ENCODE data around the gene GABRD. TPM values are rescaled to one million over a fixed set of nuclear protein-coding genes. Genes with fewer than 3 reads are reported as not detected.
"Not testable (repeated sequence)": the region's sequence is repeated elsewhere in the genome, so short reads cannot be mapped to it uniquely, and the experiment has no call there.

Gene GABRD
- total RNA-seq, 2 donors from 2014 or later: not detected

DNA sequence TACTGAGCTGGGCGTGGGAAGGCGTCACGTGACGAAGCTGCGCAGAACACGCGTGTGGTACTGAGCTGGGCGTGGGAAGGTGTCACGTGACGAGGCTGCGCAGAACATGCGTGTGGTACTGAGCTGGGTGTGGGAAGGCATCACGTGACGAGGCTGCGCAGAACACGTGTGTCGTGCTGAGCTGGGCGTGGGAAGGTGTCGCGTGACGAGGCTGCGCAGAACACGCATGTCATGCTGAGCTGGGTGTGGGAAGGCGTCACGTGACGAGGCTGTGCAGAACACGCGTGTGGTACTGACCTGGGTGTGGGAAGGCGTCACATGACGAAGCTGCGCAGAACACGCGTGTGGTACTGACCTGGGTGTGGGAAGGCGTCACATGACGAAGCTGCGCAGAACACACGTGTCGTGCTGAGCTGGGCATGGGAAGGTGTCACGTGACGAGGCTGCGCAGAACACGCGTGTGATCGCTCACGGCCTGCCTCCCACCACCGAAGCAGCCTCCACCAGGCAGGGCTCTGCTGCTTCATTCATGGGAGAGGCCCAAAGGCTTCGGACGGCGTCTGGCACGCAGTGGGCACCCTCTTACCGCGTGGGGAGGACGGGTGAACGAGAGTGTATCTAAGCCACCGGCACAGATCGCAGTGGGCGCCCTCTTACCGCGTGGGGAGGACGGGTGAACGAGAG is 39.5 kb upstream of the GABRD start:
- ATAC-seq (no peak), DNase-seq (ENCODE audit: low spot score) (no peak)
- no peaks in the 10 kb centered on the region for H3K27me3 Mint-ChIP-seq
- no peaks in the 10 kb centered on the region for H3K36me3 Mint-ChIP-seq
- H3K4me3 Mint-ChIP-seq: no peak overlapping the region
- H3K9me3 Mint-ChIP-seq: no peaks in the 10 kb centered on the region
- no peak overlapping the region for H3K27ac Mint-ChIP-seq
- H3K4me1 Mint-ChIP-seq (ENCODE audit: low read depth in 2 of 2): no peaks in the 10 kb centered on the region

DNA sequence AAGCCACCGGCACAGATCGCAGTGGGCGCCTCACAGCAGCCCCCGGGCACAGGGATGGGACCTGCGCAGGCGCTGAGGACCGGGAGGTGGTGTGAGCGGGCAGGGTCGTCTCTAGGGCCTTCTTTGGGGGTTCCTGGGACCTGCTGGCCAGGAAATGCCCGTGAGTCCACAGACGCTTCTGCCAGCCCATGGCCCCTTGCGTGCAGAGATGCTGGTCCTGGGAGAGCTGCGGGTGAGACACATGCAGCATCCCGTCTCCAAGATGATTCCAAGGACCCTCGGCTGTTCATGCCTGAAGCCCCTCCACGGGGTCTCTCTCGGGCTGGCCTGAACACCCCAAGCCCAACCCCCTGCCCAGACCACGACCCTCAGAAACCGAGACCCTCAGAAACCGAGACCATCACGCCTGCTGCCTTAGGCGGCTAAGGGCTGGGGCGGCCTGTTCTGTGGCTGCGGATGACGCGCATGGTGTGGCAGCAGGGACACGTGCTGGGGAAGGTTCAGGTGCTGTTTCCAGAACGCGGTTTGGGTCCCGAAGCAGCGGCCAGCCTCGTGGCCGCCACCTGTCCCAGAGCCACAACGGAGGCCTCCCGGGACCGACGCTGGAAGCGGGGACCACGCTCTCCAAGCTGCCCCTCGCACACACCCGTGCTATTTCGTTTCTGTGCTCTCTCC is 38.5 kb upstream of the GABRD start:
- Mint-ChIP-seq H3K27ac (no peak overlapping the region), H3K36me3 (no peaks in the 10 kb centered on the region), H3K4me3 (no peak overlapping the region), H3K4me1 (ENCODE audit: low read depth in 2 of 2) (no peaks in the 10 kb centered on the region), H3K27me3 (no peaks in the 10 kb centered on the region), H3K9me3 (no peaks in the 10 kb centered on the region)
- no peak for DNase-seq (ENCODE audit: low spot score)
- ATAC-seq: no peak

DNA sequence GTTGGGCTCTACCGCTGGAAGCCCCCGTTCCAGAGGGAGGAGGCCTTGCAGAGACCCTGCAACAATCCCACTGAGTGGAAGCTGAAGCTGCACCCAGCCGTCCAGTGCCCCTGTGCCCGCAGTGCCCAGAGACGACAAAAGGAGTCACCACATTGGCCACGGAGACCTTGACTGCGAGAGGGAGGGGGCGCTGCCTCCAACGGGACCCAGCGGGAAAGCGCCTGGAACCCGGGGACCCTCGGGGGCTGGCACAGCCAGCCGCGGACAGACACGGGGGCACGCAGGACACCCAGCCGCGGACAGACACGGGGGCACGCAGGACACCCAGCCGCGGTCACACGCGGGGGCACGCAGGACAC is 38.0 kb upstream of the GABRD start:
- H3K9me3 Mint-ChIP-seq: no peaks in the 10 kb centered on the region
- no peaks in the 10 kb centered on the region for H3K4me1 Mint-ChIP-seq (ENCODE audit: low read depth in 2 of 2)
- H3K27ac Mint-ChIP-seq: no peak overlapping the region
- ATAC-seq (no peak), DNase-seq (ENCODE audit: low spot score) (no peak)
- H3K36me3 Mint-ChIP-seq: no peaks in the 10 kb centered on the region
- no peak overlapping the region for H3K4me3 Mint-ChIP-seq
- no peaks in the 10 kb centered on the region for H3K27me3 Mint-ChIP-seq

DNA sequence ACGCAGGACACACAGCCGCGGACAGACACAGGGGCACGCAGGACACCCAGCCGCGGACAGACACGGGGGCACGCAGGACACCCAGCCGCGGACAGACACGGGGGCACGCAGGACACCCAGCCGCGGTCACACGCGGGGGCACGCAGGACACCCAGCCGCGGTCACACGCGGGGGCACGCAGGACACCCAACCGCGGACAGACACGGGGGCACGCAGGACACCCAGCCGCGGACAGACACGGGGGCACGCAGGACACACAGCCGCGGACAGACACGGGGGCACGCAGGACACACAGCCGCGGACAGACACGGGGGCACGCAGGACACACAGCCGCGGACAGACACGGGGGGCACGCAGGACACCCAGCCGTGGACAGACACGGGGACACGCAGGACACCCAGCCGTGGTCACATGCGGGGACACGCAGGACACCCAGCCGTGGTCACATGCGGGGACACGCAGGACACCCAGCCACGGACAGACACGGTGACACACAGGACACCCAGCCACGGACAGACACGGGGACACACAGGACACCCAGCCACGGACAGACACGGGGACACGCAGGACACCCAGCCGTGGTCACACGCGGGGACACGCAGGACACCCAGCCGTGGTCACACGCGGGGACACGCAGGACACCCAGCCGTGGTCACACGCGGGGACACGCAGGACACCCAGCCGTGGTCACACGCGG is 37.4 kb upstream of the GABRD start:
- not testable (repeated sequence) for DNase-seq (ENCODE audit: low spot score); H3K4me1 Mint-ChIP-seq (ENCODE audit: low read depth in 2 of 2); H3K27ac Mint-ChIP-seq; H3K9me3 Mint-ChIP-seq; H3K36me3 Mint-ChIP-seq; H3K27me3 Mint-ChIP-seq; H3K4me3 Mint-ChIP-seq; ATAC-seq

DNA sequence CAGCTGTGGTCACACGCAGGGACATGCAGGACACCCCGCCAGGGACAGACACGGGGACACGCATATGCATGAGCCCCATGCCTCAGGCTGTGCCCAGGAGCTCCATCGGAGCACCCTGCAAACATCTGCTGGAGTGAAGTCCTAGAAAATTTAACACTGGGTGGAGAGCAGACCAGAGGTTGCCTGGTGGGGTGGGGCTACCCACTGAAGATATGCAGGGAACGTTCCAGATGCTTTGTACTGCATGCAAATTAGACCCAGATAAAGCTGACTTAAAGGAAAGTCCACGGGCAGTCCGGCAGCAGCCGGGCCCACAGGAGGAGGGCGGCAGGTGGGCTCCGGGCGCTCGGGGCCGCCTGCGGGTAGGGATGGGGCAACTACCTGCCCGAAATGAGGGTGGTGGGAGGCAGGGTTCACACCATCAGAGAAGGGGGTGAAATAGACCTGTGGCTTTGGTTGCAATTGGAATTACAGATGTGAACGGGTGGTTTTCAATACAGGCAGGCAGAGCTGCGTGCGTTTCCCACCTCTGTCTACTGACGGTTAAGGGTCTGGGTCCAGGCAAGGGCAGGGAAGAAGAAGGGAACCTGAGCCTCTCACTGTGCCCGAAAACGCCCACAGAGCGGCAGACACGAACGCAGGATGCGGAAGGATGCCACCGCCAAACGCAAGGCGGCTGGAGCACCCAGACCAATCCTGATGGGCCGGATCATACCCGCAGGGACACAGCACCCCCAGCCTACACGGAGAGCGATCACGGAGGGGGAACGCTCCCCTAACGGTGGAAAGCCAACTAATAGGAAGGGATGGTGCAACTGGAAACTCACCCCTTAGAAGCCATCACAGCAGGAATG is 36.5 kb upstream of the GABRD start:
- Mint-ChIP-seq H3K27me3 (no peaks in the 10 kb centered on the region), H3K9me3 (no peaks in the 10 kb centered on the region), H3K4me3 (no peak overlapping the region), H3K4me1 (ENCODE audit: low read depth in 2 of 2) (no peaks in the 10 kb centered on the region), H3K27ac (no peak overlapping the region), H3K36me3 (no peaks in the 10 kb centered on the region)
- ATAC-seq (no peak), DNase-seq (ENCODE audit: low spot score) (no peak)

DNA sequence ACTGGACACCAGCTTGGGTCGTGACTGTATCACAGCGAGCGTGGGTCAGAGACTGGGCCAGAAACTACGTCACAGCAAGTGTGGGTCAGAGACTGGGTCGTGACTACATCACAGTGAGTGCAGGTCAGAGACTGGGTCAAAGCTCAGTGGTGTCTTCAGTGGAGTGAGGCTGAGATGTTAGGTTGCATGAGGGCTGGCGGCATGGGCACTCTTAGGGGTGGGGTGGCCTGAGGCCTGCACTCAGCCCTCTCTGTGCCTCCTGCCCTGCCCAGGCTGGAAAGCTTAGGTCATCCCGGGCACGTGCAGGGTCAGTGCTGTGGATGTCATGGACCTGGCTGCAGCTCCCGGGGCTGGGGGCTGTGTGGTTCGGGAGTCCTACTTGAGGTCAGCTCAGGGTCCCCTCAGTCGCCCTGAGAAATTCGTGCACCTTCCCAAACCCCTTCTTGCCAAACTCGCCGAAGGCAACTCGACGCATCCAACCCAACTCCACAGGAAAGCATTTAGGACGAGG is 34.5 kb upstream of the GABRD start:
- Mint-ChIP-seq H3K4me1 (ENCODE audit: low read depth in 2 of 2) (no peaks in the 10 kb centered on the region), H3K27ac (no peak overlapping the region), H3K4me3 (no peak overlapping the region), H3K27me3 (peaks cover 0 to 3% of the 10 kb centered on the region in 2 donors), H3K9me3 (no peaks in the 10 kb centered on the region), H3K36me3 (no peaks in the 10 kb centered on the region)
- DNase-seq (ENCODE audit: low spot score) (no peak), ATAC-seq (peak in 1 of 2 donors; percentile 22)

DNA sequence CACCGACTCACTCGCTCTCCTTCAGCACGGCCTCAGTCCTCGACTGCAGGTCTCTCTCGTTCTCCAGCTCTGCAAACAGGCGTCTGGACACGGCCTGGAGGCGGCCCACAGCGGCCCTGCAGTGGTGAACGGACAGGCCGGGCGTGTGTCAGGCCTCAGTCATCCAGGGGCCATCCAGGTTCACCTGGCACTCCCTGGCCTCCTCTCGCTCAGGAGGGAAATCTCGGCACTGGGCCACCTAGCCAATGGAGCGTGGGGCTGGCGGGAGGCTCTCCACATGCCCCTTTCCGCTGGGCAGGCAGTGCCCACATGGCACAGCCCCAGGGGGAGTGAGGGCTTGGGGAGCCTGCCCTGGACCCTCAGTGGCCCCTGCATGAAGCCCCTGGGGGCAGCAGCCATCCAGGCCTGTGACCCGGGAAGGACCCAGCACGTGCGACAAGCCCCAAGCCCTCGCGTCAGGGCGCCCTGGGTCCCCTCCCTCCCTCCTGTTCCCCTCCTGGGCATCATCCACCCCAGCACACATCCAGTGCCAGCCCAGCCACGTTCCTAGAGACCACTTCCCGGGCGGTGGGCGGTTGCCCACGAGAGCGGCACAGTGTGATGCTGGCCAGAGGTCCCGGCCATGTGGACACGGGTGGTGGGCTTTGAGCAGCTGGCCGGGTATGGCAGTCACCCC is 33.6 kb upstream of the GABRD start:
- Mint-ChIP-seq H3K9me3 (no peaks in the 10 kb centered on the region), H3K4me1 (ENCODE audit: low read depth in 2 of 2) (no peaks in the 10 kb centered on the region), H3K27me3 (peaks cover 0 to 3% of the 10 kb centered on the region in 2 donors), H3K36me3 (no peaks in the 10 kb centered on the region), H3K27ac (no peak overlapping the region), H3K4me3 (no peak overlapping the region)
- DNase-seq (ENCODE audit: low spot score) (no peak), ATAC-seq (peak in 1 of 2 donors; percentile 57)

DNA sequence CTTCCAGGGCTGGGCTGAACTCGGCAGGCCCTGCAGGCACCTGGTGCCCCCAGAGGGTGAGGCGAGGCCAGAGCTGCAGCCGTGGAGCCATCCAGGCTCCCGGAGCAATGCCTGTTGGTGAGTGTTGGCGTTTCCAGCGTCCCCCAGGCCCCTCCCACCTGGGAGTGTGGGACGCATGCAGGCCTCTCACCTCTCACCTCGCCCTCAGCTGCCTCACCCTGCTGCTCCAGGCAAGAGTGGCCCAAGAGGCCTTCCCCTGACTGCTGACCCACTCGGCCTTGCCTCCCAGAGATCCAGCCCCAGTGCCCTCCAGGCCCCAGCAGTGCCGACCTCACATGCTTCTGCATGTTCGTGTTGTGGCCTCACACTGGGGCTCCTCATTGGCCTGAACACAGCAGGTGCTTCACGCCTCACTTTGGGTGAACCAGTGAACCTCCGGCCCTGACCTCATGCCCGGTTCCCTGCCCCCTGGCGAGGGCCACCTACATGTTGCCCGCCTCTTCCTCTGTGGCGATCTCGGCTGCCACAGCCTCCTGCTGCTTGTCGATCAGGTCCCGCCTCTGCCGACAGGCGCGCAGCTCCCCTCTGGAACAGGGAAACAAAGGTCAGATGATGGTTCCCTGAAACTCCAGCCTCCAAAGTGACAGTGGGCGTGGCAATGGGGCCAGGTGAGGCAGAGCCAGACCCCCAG is 32.5 kb upstream of the GABRD start:
- ATAC-seq (peak in 1 of 2 donors; percentile 20), DNase-seq (ENCODE audit: low spot score) (no peak)
- Mint-ChIP-seq H3K36me3 (no peaks in the 10 kb centered on the region), H3K27ac (no peak overlapping the region), H3K4me1 (ENCODE audit: low read depth in 2 of 2) (no peaks in the 10 kb centered on the region), H3K27me3 (peaks cover 0 to 3% of the 10 kb centered on the region in 2 donors), H3K9me3 (no peaks in the 10 kb centered on the region), H3K4me3 (no peak overlapping the region)

DNA sequence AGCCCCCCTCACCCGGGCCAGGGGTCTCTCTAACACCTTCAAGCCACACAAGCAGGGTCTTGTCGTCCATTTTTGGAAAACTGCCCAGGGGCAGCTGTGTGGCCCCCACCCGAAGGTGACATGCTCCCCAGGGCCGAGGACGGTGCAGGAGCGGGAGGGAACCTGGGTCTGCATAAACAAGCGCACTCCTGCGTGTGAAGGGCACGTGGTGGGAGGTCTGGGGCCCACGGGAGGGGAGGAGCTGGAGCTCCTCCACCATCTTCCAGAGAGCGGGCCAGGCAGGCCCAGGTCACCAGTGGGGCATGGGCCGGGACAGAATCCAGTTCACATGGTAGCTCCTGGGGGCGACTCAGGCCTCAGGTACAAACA is 32.0 kb upstream of the GABRD start:
- no peaks in the 10 kb centered on the region for H3K4me1 Mint-ChIP-seq (ENCODE audit: low read depth in 2 of 2)
- ATAC-seq: no peak
- H3K36me3 Mint-ChIP-seq: no peaks in the 10 kb centered on the region
- H3K4me3 Mint-ChIP-seq: no peak overlapping the region
- H3K27me3 Mint-ChIP-seq: peaks cover 0 to 3% of the 10 kb centered on the region in 2 donors
- peak; percentile 39 for DNase-seq (ENCODE audit: low spot score)
- no peak overlapping the region for H3K27ac Mint-ChIP-seq
- no peaks in the 10 kb centered on the region for H3K9me3 Mint-ChIP-seq

DNA sequence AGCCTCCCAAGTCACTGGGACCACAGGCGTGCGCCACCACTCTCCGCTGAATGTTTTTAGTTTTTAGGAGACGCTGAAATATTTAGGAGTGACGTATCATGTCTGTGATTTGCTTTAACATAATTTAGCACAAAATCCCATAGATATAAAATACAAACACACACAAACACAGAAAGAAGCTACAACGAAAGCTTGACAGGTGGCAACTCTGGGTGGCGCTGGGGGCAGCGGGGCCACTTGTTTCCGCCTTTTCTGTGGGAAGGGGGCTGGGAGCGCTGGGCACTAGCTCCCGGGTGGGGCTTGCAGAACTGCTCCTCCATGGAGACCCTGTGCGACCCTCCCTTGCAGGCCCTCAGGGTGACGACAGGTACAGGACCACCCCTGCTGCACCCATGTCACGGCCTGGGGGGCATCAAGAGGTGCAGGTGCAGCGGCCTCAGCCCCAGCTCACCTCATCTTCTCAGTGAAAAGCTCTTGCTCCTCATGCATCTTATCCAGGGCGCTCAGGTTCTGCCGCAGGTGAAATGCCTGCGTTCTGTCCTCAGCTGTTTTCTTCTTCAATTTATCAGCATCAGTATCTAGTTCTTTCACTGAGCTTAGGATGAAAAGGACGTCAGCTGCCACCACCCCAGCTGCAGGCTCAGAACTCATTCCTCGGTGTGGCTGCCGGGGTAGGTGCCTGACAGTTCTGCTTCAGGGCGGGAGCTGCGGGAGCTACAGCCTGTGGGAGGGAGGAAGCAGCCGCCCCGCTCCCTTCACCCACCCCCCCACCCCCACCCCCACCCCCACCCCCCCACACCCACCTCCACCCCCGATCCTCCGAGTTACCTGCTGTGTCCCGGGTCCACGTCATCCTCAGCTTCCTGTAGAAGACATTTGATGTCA is 30.8 kb upstream of the GABRD start:
- peaks cover 0 to 3% of the 10 kb centered on the region in 2 donors for H3K27me3 Mint-ChIP-seq
- H3K36me3 Mint-ChIP-seq: no peaks in the 10 kb centered on the region
- DNase-seq (ENCODE audit: low spot score): peak; percentile 56
- ATAC-seq: no peak
- no peak overlapping the region for H3K27ac Mint-ChIP-seq
- H3K4me3 Mint-ChIP-seq: no peak overlapping the region
- H3K9me3 Mint-ChIP-seq: no peaks in the 10 kb centered on the region
- H3K4me1 Mint-ChIP-seq (ENCODE audit: low read depth in 2 of 2): no peaks in the 10 kb centered on the region

DNA sequence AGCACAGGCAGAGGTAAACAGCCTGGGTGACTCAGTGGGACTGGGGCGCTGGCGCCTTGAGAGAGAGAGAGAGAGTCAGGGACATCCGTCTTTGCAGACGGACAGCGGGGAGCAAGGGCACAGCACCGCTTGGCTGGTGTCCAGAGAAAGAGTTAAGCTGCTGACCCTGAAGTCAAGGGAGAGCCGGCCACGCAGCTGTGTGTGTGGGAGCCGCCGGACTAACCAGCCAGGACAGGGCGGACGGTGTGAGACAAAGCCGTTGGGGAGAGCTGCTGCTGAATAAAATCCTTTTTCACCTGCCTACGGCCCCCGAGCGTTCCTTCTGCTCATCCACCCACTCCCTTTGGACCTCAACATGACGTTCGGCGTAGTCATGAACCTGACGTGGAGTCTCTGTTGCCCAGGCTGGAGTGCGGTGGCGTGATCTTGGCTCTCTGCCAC is 30.0 kb upstream of the GABRD start:
- Mint-ChIP-seq H3K4me1 (ENCODE audit: low read depth in 2 of 2) (no peaks in the 10 kb centered on the region), H3K36me3 (no peaks in the 10 kb centered on the region), H3K27me3 (peaks cover 0 to 3% of the 10 kb centered on the region in 2 donors), H3K9me3 (no peaks in the 10 kb centered on the region), H3K4me3 (no peak overlapping the region), H3K27ac (no peak overlapping the region)
- ATAC-seq (no peak), DNase-seq (ENCODE audit: low spot score) (no peak)

DNA sequence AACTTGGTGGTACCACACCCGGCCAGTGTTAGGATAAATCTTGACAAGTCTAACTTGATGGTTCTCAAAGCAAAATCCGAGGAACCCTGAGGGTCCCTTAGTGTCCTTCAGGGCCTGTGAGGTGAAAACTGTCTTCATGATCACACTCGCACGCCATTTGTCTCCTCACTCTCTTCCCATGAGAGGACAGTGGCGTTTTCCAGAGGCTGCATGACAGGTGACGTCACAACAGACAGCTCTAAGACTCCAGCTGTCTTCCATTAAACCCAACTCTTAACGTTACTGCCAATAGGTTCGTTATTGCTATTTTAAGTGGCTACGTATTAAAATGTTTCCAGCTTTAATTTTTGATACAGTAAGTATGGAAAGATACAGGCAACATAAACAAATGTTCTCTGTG is 29.4 kb upstream of the GABRD start:
- Mint-ChIP-seq H3K27me3 (peaks cover 0 to 6% of the 10 kb centered on the region in 2 donors), H3K27ac (no peak overlapping the region), H3K36me3 (no peaks in the 10 kb centered on the region), H3K9me3 (no peaks in the 10 kb centered on the region), H3K4me3 (no peak overlapping the region), H3K4me1 (ENCODE audit: low read depth in 2 of 2) (no peaks in the 10 kb centered on the region)
- DNase-seq (ENCODE audit: low spot score) (peak; percentile 53), ATAC-seq (no peak)
